NCI-H1048 (cell line): ENCODE data around the gene KIF18B.

Source experiments
- DNase-seq: peaks from one replicate; lab custom pipeline; 2025; lab: John Stamatoyannopoulos, UW

The KIF18B gene

GRCh38 chr17:44875761-44876160 lies 71.8 kb downstream of the KIF18B start:
- no peak for DNase-seq
